SU-DHL-6 (cell line): ENCODE measurements around the gene RASAL3.
"Not testable (repeated sequence)": the region's sequence is repeated elsewhere in the genome, so short reads cannot be mapped to it uniquely, and the experiment has no call there.

Experiments used
- H2AFZ ChIP-seq: fragments of 200-600 bp; sonication (generic); 2 replicates; pipeline ENCODE4 v1.6.1; 2014; ENCODE audit warnings: low read depth, mild to moderate bottlenecking, moderate library complexity, mixed read lengths, antibody characterized with exemption, low read length; ENCODE audit not compliant: severe bottlenecking
- H3F3A ChIP-seq: fragments of 200-600 bp; shearing (Covaris generic); 2 replicates; pipeline ENCODE4 v1.6.0; 2016; ENCODE audit warnings: antibody characterized with exemption, mild to moderate bottlenecking; ENCODE audit not compliant: insufficient read depth
- H3K27ac ChIP-seq: fragments of 200-600 bp; sonication (generic); 2 replicates; pipeline ENCODE4 v1.5.1; 2016; ENCODE audit warnings: low read depth, mild to moderate bottlenecking, low read length, moderate library complexity, mixed read lengths
- H3K27me3 ChIP-seq: fragments of 200-600 bp; sonication (generic), shearing (Covaris generic); 2 replicates; pipeline ENCODE4 v1.6.0; 2014; ENCODE audit warnings: mild to moderate bottlenecking, low read length
- H3K36me3 ChIP-seq: fragments of 200-600 bp; sonication (generic); 2 replicates; pipeline ENCODE4 v1.6.1; 2014; ENCODE audit warnings: mild to moderate bottlenecking, low read length, mixed read lengths
- H3K4me2 ChIP-seq: fragments of 300-600, 200-600 bp; shearing (Covaris generic), sonication (generic); 2 replicates; pipeline ENCODE4 v1.6.0; 2014; ENCODE audit warnings: low read length, low read depth, mild to moderate bottlenecking; ENCODE audit not compliant: poor library complexity, severe bottlenecking
- H3K4me3 ChIP-seq: fragments of 200-600 bp; sonication (generic); 2 replicates; pipeline ENCODE4 v1.5.1; 2014; ENCODE audit warnings: antibody characterized with exemption, low read length, mild to moderate bottlenecking, mixed read lengths; ENCODE audit not compliant: insufficient read depth, poor library complexity, severe bottlenecking
- H3K79me2 ChIP-seq: fragments of 200-600 bp; sonication (generic); 2 replicates; pipeline ENCODE4 v1.6.1; 2014; ENCODE audit warnings: mild to moderate bottlenecking, low read length, moderate library complexity; ENCODE audit not compliant: insufficient read depth
- H3K9ac ChIP-seq: fragments of 200-600 bp; sonication (generic); 2 replicates; pipeline ENCODE4 v1.7.0; 2014; ENCODE audit warnings: mild to moderate bottlenecking, low read length
- H3K9me2 ChIP-seq: fragments of 200-600 bp; sonication (generic); replicated peaks from 2 replicates; pipeline ENCODE4 v1.6.1; 2014; ENCODE audit warnings: low read length; ENCODE audit not compliant: insufficient read depth
- H3K9me3 ChIP-seq: fragments of 200-600 bp; sonication (generic); 2 replicates; pipeline ENCODE4 v1.6.1; 2014; ENCODE audit warnings: low read length, mixed read lengths; ENCODE audit not compliant: insufficient read depth
- H4K20me1 ChIP-seq: fragments of 200-600 bp; sonication (generic); 2 replicates; pipeline ENCODE4 v1.6.1; 2014; ENCODE audit warnings: low read depth, mild to moderate bottlenecking, antibody characterized with exemption, low read length, moderate library complexity, mixed read lengths
- CTCF ChIP-seq: fragments of 200-600 bp; sonication (generic); IDR thresholded peaks from one replicate; pipeline ENCODE4 v1.5.1; 2017; ENCODE audit warnings: antibody characterized with exemption, mild to moderate bottlenecking, low read length, moderate library complexity; ENCODE audit not compliant: insufficient read depth, poor library complexity, severe bottlenecking
- EZH2phosphoT487 ChIP-seq: fragments of 200-600 bp; sonication (generic), shearing (Covaris generic); conservative IDR thresholded peaks from 2 replicates; pipeline ENCODE4 v1.6.1; 2018; ENCODE audit warnings: mild to moderate bottlenecking, antibody characterized with exemption, low read length, moderate library complexity, mixed read lengths

Gene RASAL3

GRCh38 chr19:15417699-15418098 is 46.6 kb downstream of the RASAL3 start:
- no peaks in the 10 kb centered on the region for H3K36me3 ChIP-seq
- H3K4me3 ChIP-seq: peak overlapping the region; percentile 93
- H3K9me3 ChIP-seq: no peaks in the 10 kb centered on the region
- H3K27me3 ChIP-seq: no peaks in the 10 kb centered on the region
- H3K4me2 ChIP-seq: peak overlapping the region; percentile 82
- H4K20me1 ChIP-seq: peaks cover 8% of the 10 kb centered on the region; the same call in 1 of the 2 replicates
- peaks cover 61% of the 10 kb centered on the region for H3K79me2 ChIP-seq
- TF ChIP-seq EZH2phosphoT487 (no peak), CTCF (no peak)
- peak overlapping the region; percentile 95 for H3K9ac ChIP-seq
- H2AFZ ChIP-seq: no peak overlapping the region
- no peak overlapping the region; the same call in 1 of the 2 replicates for H3K27ac ChIP-seq
- 0 out of 2 replicates have a peak, but pooled peaks cover 8% of the 10 kb centered on the region for H3F3A ChIP-seq
- H3K9me2 ChIP-seq: no peaks in the 10 kb centered on the region

GRCh38 chr19:15412832-15413231 is 51.5 kb downstream of the RASAL3 start:
- H3K4me3 ChIP-seq: no peak overlapping the region
- peaks cover 8% of the 10 kb centered on the region; the same call in 1 of the 2 replicates for H4K20me1 ChIP-seq
- H3K36me3 ChIP-seq: no peaks in the 10 kb centered on the region; the same call in 1 of the 2 replicates
- H2AFZ ChIP-seq: no peak overlapping the region
- no peaks in the 10 kb centered on the region for H3K9me2 ChIP-seq
- no peak for TF ChIP-seq CTCF
- no peak for TF ChIP-seq EZH2phosphoT487
- no peak overlapping the region for H3K9ac ChIP-seq
- no peak overlapping the region for H3K27ac ChIP-seq
- H3K27me3 ChIP-seq: no peaks in the 10 kb centered on the region
- no peaks in the 10 kb centered on the region for H3F3A ChIP-seq
- peaks cover 100% of the 10 kb centered on the region for H3K79me2 ChIP-seq
- no peak overlapping the region for H3K4me2 ChIP-seq
- no peaks in the 10 kb centered on the region for H3K9me3 ChIP-seq

GRCh38 chr19:15411351-15411750 is 53.0 kb downstream of the RASAL3 start:
- H3K36me3 ChIP-seq, H3K9ac ChIP-seq, H3K27ac ChIP-seq, H2AFZ ChIP-seq, H3K9me2 ChIP-seq, H3K4me3 ChIP-seq, H3F3A ChIP-seq, H3K9me3 ChIP-seq, H3K4me2 ChIP-seq, H3K27me3 ChIP-seq: not testable (repeated sequence)
- Histone ChIP-seq H3K79me2 (peaks cover 100% of the 10 kb centered on the region), H4K20me1 (peaks cover 17% of the 10 kb centered on the region; the same call in 1 of the 2 replicates)

GRCh38 chr19:15404780-15405211 is 59.5 kb downstream of the RASAL3 start:
- no peaks in the 10 kb centered on the region for H3K27me3 ChIP-seq
- H3K36me3 ChIP-seq: peaks cover 2% of the 10 kb centered on the region; the same call in 1 of the 2 replicates
- no peak overlapping the region for H2AFZ ChIP-seq
- H3K4me2 ChIP-seq: no peak overlapping the region
- no peak overlapping the region for H3K27ac ChIP-seq
- TF ChIP-seq EZH2phosphoT487 (no peak), CTCF (no peak)
- H3K79me2 ChIP-seq: peaks cover 81% of the 10 kb centered on the region
- no peaks in the 10 kb centered on the region for H3F3A ChIP-seq
- no peak overlapping the region for H3K4me3 ChIP-seq
- H3K9me2 ChIP-seq: no peaks in the 10 kb centered on the region
- no peaks in the 10 kb centered on the region for H3K9me3 ChIP-seq
- peaks cover 25% of the 10 kb centered on the region; the same call in 1 of the 2 replicates for H4K20me1 ChIP-seq
- H3K9ac ChIP-seq: no peak overlapping the region
